ENCODE data around the gene TAS2R14.

The TAS2R14 gene

DNA sequence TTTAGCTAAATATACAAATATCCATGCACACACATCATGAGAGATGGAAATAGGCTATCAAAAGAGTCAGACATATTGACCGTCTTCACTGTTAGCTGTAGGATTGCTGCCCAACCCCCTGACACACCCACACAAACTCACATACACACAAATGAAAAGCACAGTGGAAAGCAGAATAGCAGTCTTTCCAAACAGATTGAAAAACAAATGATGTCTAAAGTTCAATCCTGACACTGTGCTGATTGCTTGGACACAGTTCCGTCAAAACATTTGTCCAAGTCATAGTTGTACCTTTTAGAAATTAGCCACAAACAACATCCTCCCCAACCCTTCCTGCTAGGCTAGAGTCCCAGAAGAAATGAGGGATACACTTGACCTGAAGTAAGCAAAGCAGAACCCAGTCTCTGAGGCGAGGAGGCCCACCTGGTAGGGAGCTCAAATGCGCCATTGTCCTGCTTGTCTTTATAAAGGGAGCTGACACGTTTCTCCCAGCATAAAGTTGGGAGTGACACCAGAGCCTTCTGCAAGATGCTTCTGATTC is 10.2 kb downstream of the TAS2R14 start, which contains the start of gene PRH2:
PRH2 (plus strand) TSS at position 491 of the 541 bp plus-strand sequence; CDS start at position 529, 38 bp downstream.
- TF ChIP-seq, protein P1, sequence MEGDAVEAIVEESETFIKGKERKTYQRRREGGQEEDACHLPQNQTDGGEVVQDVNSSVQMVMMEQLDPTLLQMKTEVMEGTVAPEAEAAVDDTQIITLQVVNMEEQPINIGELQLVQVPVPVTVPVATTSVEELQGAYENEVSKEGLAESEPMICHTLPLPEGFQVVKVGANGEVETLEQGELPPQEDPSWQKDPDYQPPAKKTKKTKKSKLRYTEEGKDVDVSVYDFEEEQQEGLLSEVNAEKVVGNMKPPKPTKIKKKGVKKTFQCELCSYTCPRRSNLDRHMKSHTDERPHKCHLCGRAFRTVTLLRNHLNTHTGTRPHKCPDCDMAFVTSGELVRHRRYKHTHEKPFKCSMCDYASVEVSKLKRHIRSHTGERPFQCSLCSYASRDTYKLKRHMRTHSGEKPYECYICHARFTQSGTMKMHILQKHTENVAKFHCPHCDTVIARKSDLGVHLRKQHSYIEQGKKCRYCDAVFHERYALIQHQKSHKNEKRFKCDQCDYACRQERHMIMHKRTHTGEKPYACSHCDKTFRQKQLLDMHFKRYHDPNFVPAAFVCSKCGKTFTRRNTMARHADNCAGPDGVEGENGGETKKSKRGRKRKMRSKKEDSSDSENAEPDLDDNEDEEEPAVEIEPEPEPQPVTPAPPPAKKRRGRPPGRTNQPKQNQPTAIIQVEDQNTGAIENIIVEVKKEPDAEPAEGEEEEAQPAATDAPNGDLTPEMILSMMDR (IDR thresholded peaks at IDR 0.05; ENCODE audit: insufficient read depth, low read length, missing control alignments): no peak
- no peak within 1 kb of the TSS for H3K4me3 ChIP-seq (ENCODE audit: low read depth, low read length)
- ChIA-PET CTCF (no interaction called here), POLR2A (no interaction called here)
- DNase-seq (ENCODE audit: low read depth, low spot score): no peak

DNA sequence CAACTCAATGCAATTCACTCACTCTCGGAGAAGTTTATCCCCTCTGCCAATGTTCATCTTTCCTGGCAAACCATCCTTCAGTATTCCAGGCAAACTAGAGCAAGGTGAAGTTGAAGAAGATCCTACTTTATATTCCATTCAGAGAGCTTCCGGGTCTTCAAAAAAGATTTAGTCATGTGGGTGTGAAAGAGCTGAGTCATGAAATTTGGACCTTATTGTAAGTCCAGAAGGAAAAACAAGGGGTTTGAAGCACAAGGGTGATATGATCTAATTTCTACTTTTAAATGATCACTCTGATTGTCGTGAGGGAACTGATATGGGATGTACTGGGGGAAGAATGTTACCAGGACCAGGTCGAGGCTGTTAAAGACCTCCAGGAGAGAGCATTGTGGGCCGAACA is 12.8 kb downstream of the TAS2R14 start:
- ChIA-PET CTCF (no interaction called here), POLR2A (no interaction called here)
- no peak for DNase-seq (ENCODE audit: low read depth, low spot score)
- TF ChIP-seq, protein P1 (IDR thresholded peaks at IDR 0.05; ENCODE audit: insufficient read depth, low read length, missing control alignments): no peak
- H3K4me3 ChIP-seq (ENCODE audit: low read depth, low read length): no peak overlapping the region

DNA sequence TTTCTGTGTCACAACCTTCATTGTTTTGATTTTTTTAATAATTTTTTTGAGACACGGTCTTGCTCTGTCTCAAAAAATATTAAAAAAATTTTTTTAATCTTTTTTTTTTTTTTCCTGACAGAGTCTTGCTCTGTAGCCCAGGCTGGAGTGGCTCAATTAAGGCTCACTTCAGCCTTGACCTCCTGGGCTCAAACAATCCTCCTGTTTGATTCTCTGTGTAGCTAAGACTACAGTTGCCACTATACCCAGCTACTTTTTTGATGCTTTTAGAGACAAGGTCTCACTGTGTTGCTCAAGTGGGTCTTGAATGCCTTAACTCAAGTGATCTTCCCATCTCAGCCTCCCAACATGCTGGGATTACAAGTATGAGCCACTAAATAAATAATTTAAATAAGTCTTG is 19.3 kb downstream of the TAS2R14 start:
- CTCF ChIA-PET: interaction anchor here (0.7 kb wide), 1 partner anchor 154 kb away, joined by 4 read pairs; no protein-coding TSS in a partner anchor
- POLR2A ChIA-PET: no interaction called here
- H3K4me3 ChIP-seq (ENCODE audit: low read depth, low read length): no peak overlapping the region
- no peak for DNase-seq (ENCODE audit: low read depth, low spot score)
- TF ChIP-seq, protein P1 (IDR thresholded peaks at IDR 0.05; ENCODE audit: insufficient read depth, low read length, missing control alignments): no peak

DNA sequence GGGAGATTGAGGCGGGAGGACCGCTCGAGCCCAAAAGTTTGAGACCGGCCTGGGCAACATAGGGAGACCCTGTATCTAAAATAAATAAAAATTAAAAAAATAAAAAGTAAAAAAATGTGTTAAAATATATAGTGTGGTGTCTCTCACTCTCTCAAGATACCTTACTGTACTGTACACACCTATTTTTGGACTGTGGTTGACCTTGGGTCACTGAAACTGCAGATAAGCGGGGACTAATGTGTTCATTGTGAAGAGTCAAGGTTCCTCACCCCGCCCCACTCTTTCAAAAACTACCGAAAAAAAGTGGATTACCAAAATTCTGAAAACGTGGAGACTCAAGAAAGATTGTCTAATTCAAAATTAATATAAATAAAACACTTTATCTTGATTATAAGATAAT is 28.7 kb downstream of the TAS2R14 start:
- ChIA-PET CTCF (no interaction called here), POLR2A (no interaction called here)
- TF ChIP-seq, protein P1 (IDR thresholded peaks at IDR 0.05; ENCODE audit: insufficient read depth, low read length, missing control alignments): no peak
- no peak overlapping the region for H3K4me3 ChIP-seq (ENCODE audit: low read depth, low read length)
- DNase-seq (ENCODE audit: low read depth, low spot score): no peak

DNA sequence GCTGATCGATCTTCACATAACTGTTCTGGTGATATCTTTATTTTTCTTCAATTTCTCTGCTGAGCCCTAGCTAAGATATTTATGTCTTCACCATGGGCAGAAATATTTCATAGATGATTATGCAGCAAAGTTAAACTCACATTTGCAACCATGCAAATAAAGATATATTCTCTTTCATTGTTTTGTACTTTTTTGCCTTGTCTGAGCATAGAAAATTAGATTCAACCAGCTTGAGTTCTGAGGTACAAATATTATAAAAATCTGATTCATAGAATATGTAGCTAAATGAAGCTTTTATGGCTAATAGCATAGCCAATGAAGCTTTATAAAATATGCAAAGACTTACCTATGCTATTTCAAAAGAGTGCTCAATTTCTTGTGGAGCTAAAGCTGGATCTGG is 29.6 kb downstream of the TAS2R14 start, which contains the start of gene TAS2R13:
TAS2R13 (minus strand) TSS at position 101 of the 400 bp plus-strand sequence. CDS start 264 bp downstream, outside the sequence.
- no peak within 1 kb of the TSS for H3K4me3 ChIP-seq (ENCODE audit: low read depth, low read length)
- DNase-seq (ENCODE audit: low read depth, low spot score): no peak
- POLR2A ChIA-PET: interaction anchor here (0.5 kb wide), 1 partner anchor 325 kb away, joined by 3 read pairs; no protein-coding TSS in a partner anchor
- CTCF ChIA-PET: no interaction called here
- TF ChIP-seq, protein P1 (IDR thresholded peaks at IDR 0.05; ENCODE audit: insufficient read depth, low read length, missing control alignments): no peak

DNA sequence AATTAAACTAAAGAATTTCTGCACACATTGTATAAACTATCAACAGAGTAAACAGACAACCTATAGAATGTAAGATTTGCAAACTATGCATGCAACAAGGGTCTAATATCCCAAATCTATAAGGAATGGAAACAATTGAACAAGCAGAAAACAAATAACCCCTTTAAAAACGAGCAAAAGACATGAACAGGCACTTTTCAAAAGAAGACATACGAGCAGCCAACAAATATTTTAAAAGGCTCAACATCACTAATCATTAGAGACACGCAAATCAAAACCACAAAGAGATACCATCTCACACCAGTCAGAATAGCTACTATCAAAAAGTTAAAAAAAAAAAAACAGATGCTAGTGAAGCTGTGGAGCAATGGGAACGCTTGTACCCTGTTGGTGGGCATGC is 34.4 kb downstream of the TAS2R14 start:
- POLR2A ChIA-PET: no interaction called here
- CTCF ChIA-PET: no interaction called here
- H3K4me3 ChIP-seq (ENCODE audit: low read depth, low read length): no peak overlapping the region
- no peak for DNase-seq (ENCODE audit: low read depth, low spot score)
- TF ChIP-seq, protein P1 (IDR thresholded peaks at IDR 0.05; ENCODE audit: insufficient read depth, low read length, missing control alignments): no peak

All from AG04449 (cell line).